Measurements from ENCODE around the gene HTR3B.

- TF ChIP-seq CTCF (IDR thresholded peaks at IDR 0.05) (no peak), POLR2A (IDR thresholded peaks at IDR 0.05) (no peak)
These were observed 76.2 kb downstream of the HTR3B start for GRCh38 chr11:113980785-113981184.
